GM18520 (cell line): ENCODE data around the gene RANBP3.
"Not testable (repeated sequence)": the region's sequence is repeated elsewhere in the genome, so short reads cannot be mapped to it uniquely, and the experiment has no call there.

Experiments used
- ATAC-seq: cut with Tn5 transposase; IDR thresholded peaks from one replicate; pipeline ENCODE4 v1.9.1; 2021; ENCODE audit not compliant: unreplicated experiment

The RANBP3 gene

DNA sequence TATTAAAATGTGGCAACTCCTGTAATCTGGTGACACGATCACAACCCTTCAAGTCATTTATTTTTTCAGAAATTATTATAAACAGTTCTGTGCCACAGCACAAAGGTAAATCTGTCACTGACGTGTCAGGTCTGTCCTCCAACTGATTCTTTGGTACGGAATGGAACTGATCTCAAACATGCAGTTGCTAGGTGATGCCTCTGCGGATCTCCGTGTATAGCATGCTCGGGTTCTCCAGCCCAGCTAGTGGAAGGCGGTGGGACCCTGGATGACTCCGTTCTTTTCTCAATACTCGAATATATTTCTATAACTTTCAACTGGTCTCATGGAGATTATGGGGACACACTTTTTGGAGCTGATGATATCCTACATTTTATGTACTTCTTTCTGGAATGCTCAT is 11.0 kb downstream of the RANBP3 start:
- no peak for ATAC-seq

DNA sequence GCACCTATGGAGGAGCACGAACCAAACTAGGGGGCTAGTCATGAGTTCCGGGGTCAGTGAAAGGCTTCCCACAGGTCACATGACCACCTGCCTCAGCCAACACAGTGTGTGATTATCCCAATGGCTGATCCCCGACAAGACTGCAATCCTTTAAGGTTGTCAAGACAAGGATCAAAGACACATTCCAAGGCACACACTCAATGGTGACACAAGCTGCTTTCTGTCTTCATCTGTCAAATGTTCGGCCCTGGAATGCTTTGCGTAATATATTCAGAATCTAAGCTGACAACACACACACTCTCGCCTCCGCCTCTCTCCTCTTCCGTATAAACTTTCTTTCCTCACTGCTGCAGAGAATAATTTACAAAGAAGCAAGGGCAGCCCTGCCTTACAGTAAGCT is 11.7 kb downstream of the RANBP3 start:
- ATAC-seq = no peak

DNA sequence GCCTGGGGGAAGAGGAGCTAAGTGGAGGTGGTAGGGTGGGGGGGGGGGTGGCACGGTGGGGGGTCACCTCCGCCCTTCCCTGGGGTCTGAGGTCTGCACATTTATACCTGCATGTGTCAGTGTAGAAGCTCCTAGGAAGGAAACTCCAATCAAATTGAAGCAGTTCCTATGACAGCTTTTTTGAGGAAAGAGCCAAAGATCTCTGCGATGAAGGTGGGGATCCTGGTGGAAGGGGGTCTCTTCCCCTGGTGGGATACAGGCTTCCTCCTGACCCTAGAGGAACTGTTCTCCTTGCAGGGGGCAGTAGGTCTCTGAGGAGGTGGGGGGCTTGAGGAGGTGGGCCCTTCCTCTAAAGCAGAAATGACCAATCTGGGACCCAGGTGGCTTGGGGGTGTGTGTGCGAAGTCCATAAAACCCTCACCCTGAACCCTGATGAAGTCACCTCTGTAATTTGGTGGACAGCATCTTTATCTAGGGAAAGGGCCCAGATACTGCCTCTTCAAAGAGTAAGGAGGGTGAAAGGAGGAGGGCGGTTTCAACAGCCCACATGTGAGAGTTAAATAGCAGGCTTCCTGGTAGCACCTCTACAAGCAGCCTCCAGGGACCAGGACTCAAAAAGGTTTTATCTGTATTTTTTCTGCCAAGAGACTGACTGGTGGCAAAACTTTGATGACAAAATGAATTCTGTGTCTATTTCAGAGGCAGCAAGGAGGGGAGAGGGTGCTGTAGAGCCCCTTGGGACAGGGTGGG is 12.9 kb downstream of the RANBP3 start:
- no peak for ATAC-seq

DNA sequence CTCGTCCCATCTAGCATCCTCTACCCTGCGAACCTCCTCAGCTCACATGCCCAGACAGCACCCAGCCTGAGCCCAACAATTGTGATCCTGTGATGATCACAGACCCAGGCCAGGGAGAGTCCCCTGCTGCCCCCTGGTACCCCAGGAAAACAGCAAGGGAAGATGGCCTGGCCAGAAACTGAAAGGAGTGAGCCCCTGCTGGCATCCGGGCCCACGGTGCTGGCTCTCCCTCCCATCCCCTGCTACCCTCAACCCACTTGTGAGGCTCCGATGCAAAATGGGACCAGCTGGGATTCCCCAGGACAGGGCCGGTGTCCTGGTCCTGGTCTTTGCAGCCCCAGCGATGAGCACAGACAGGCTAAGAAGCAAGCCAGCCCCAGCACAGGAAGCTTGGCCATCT is 14.1 kb downstream of the RANBP3 start:
- ATAC-seq = no peak

DNA sequence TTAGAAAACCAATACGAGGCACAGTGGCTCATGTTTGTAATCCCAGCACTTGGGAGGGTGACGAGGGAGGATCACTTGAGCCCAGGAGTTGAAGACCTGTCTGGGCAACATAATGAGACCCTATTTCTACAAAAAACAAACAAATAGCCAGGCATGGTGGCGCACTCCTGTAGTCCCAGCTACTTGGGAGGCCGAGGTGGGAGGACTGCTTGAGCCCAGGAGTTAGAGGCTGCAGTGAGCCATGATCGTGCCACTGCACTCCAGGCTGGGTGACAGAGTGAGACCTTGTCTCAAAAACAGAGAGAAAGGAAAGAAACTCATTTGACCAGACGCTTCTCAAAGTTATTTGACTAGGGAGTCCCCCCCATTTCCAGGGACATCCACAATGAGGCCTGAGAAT is 14.7 kb downstream of the RANBP3 start:
- not testable (repeated sequence) for ATAC-seq

DNA sequence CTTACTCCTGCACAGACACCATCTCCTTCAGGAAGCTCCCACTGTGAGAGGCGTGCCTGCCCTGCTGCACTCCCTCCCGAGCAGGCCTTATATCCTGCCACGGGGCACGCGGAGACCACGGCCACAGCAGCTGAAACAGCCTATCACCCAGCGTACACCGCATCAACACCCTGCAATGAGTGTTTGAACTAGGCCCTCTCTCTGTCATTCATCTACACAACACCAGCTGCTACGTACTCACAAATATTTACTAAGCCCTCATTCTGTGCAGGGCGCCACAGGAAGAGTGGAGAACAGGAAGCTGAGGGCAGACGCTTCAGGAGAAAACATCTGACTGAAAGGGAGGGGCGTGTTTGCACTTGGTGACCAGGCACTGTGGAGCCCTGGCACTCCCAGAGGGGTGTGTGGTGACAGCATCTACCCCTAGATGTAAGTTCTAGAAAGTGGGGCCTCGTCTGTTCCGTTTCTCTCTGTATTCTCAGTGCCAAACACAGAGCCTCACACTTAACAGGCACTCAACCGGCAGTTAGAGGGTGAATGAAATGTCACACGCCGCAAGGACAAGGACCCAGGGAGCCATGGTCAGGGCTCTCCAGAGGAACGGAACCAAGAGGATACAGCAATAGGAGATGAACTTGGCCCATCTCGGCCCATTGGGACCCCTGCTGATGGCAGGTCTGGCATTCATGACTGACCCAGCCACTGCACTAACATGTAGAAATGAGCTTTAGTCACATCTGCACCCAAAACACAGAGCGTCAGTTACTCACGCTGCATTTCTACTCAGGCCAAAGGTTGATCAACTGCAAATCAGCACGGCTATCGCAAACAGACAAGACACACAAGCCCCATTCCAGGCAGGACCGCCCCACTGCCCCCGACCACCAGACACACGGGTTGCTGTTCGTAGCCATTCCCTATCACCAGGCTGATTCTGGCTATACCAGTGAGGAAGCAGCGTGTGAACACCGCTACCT is 15.7 kb downstream of the RANBP3 start:
- no peak for ATAC-seq

DNA sequence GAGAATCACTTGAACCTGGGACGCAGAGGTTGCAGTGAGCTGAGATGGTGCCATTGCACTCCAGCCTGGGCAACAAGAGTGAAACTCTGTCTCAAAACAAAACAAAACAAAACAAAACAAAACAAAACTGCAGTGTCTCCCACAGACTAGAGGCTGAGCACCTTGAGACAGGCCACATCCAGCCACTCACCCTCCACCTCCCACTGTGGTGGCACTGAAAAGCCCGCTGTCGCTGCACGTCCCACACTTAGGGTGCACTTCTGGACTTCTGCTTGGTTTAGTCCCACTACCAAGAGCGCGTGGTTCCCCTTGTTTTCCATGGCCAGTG is 16.3 kb downstream of the RANBP3 start:
- ATAC-seq = not testable (repeated sequence)

DNA sequence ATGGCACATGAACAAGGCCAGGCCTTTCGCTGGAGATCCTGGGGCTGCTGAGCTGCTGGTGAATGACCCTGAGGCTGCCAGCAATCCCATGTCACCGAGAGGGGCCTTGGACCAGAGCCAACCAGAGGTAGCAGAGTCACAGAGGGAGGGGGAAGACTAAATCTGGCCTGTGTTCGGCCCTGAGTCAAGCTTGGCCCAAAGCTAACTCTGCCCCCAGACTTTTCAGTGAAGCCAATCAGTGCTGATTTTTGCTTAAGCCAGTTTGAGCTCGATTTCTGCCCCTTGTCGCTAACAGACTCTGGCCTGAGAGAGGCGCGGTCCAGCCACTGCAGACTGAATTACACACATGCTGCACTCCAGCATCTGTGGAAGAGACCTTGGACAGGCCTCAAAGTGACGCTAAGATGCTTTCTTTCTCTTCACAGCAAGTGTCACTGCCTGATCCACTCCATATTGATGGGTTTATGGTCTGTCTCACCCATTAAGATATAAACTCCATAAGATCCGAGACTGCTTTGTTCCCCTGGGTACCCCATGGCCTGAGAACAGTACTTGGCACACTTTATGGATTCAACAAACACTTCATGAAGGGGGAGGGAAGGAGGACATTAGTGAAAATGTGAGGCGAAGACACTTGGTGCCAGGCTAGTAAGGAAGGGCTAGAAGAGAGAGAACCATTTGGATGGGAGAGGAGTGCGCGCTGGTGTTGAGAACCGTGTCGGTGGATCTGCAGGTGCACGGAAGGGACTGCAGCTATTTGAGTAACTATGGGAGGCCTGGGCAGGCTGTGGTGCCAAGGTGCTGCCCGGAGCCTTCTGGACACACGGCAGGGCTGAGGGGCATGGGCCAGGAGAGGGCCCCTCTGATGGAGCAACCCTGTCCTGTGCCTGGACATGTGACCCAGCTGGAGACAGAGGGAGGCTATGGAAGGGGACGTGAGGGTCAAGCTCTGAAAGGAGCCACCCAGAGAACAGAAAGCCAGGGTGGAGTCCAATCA is 17.6 kb downstream of the RANBP3 start:
- ATAC-seq = no peak

DNA sequence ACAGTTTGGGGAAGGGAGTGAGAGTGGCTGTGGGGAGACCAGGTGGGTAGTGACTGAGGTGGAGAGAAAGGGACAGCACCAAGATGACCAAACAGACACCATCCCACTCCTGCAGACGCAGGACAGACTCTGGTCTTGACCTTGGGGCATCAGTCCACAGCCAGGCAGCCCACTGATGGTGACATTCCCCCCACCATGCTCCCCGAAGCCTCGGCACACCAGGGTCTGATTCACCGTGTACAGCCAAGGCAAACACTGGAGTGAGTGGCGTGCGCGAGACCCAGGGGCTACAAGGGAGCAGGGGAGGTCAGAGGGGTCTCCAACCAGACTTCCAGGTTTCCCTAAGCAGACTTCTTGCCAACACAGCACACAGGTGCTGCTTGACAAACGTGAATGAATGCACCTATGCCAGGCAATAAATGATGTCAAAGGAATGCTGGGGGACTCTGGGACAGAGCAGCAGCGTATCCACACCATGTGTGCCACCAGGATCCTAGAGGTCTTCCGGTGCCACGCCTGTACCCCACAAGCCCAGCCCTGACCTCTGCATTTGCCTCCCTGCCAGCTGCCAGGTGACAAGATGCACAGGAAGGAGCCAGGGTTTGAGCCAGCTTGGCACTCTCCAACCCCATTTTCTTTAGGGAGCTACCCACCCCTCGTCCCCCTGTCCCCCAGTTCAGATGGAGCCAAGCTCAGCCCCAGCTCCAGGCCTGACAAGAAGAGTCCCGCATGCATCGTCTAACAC is 18.5 kb downstream of the RANBP3 start:
- no peak for ATAC-seq

DNA sequence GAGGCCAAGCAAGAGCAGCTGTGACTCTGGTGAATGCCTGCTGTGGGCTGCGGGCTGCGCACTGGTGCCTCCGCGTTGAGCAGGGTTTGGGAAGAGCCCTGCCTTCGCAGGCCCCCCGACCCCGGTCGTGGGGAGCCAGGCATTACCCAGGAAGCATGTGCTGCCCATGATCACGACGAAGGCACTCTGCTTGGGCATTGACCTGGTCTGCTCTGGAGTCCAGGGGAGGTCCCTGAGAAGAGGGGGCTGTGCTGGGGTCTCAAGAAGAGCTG is 19.2 kb downstream of the RANBP3 start:
- ATAC-seq = no peak

DNA sequence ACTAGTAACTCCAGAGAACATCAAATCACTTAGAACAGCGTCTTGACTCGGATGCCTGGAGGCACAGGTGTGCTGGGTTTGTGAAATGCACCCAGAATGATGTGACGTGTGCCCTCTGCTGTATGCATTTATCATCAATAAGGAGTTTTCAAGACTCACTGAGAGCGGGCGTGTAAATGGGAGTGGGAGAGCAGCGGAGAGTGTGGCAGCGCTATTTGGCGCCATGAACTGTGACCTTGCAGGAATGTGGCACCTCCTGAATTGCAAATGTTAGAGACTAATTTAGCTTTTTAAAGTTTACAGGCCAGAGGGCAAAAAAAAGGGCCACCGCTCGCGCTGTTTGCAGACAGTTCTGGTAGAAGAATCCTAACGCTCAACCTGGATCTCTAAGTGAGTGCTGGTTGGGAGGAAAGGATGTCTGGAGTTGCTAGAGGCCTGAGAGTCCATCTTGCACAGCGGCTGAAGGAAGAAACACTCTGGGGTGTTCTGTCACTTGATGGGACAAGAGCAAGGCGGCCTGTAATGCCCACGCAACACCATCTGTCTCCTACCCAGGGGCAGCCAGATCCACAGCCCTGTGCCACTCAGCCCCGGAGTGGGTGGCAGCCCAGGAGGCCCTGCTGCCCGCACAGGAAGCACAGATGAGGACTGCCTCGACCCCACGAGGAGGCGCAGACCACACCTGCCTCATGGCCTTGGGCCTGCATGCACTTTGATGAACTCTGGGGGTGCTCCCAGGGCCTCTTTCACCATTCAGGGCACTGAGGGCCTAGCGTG is 19.7 kb downstream of the RANBP3 start:
- ATAC-seq = no peak

DNA sequence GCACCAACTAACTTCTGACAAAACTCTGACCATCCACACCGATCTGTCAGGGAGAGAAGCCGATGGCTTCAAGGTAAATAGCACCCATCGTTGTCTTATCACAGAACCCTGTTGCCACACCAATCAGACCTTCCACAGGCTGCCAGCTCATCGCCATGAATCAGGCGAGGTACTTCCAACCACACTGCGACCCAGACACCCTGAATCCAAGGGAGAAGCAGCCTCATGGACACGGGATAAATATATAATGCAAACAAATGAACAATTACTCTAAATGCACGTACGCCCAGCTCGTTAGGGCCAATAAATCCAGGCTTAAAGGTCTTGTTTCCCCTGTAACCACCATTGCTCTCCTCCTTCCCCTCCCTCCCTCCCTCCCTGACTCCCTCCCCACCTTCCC is 20.8 kb downstream of the RANBP3 start:
- ATAC-seq = no peak

DNA sequence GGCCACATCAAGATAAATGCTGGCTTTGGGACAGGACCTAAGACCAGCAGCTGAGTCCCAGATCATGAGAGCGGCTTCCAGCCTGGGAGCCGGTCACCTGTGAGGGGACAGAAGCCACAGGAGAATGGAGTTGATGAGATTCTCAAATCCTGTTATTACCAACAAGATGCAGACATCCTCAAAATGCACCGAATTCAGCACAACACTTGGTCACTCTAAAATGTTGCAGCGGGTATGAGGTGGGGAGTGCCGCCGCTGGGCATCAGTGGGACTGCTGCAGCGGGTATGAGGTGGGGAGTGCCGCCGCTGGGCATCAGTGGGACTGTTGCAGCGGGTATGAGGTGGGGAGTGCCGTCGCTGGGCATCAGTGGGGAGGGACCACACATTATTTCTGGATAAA is 21.2 kb downstream of the RANBP3 start:
- ATAC-seq = no peak

DNA sequence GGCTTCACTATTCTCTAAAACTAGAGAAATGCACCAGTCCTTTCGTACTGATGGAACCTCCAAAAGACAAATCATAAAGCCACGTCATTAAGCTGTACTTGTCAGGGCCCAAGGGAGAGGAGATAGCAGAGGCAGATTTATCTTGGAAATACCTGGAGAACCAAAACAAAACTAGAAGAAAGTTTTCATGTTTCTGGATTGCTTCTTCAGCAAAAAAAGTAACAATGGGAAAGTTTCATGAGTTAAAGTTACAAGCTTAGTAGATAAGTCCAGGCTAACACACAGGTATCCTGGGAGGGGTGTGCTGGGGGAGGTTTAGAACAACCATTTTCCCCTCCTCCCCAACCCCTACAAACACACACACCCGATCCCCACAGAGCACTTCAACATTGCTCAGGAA is 21.6 kb downstream of the RANBP3 start:
- ATAC-seq = no peak

DNA sequence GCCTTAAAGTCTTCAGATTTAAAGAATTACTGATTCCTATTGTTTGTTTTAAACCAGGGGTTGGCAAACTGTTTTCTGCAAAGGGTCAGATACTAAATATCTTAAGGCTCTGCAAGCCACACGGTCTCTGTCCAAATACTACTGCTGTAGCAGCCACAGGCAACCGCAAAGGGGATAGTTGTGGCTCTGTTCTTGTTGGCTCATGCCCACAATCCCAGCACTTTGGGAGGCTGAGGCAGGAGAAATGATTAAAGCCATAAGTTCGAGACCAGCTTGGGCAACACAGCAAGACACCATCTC is 22.4 kb downstream of the RANBP3 start:
- ATAC-seq = no peak

DNA sequence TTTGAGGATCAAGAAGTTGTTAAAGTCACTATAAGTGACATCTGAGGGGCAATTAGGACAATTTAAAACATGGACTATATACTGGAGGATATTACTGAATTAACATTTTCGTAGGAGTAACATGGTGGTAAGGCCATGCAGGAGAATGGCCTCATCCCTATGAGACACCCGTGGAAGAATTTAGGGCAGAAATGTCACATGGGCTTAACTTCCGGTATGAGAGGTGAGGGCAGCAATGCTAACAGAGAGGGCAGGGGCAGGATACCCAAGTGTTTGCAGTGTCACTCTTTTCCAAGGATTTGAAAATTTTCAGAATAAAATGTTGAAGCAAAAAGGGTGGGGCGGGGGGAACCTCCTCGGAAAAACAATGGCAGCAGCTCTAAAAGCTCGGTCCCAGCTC is 23.6 kb downstream of the RANBP3 start:
- ATAC-seq = no peak

DNA sequence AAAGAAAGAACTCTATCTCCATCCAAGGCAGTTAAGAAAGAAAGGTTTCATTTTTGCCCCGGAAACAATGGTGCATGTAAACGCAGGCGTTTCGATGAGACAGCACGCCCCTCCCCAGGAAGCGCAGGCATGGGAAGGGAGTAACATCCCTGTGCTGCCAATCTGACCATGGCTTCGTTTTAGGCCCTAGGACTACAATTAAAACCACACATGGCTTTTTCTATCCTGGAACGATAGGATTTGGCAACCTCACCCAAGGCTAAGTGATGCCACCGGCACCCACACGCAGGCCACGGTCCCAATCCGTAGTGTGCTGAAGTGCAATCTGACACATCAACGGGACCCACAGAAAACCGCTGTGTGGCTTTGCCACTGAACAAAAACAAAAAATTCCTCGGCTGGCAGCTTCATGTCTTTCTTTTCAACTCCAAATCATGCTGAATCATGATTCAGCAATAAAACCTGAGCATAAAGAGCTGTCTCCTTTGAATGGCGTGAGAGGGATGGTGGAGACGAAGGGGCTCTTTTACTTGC is 24.2 kb downstream of the RANBP3 start:
- ATAC-seq = no peak

DNA sequence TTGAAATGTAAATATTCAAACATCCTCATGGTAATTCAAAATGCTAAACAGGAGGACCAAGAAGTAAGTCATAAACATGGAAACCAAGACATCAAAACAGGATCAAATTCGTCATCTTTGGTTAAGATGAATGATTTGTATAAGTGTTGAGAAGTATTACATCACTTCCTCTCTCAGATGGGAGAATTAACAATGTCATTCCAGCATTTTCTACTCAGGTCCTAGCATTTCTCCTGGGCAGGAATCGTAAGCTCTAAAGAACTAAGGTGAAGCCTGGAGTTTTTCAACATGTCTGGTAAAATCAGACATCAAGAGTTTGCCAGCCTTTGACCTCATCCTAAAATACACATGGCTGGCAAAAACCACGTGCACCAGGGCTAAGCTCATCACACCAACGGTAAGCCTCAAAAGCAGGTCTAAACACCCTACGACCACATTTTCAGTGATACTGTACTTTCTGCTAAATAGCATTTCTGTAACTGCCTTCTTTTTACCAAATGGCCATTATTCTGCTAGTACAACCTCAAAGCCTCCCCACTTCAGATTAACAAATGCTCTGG is 24.8 kb downstream of the RANBP3 start:
- no peak for ATAC-seq

DNA sequence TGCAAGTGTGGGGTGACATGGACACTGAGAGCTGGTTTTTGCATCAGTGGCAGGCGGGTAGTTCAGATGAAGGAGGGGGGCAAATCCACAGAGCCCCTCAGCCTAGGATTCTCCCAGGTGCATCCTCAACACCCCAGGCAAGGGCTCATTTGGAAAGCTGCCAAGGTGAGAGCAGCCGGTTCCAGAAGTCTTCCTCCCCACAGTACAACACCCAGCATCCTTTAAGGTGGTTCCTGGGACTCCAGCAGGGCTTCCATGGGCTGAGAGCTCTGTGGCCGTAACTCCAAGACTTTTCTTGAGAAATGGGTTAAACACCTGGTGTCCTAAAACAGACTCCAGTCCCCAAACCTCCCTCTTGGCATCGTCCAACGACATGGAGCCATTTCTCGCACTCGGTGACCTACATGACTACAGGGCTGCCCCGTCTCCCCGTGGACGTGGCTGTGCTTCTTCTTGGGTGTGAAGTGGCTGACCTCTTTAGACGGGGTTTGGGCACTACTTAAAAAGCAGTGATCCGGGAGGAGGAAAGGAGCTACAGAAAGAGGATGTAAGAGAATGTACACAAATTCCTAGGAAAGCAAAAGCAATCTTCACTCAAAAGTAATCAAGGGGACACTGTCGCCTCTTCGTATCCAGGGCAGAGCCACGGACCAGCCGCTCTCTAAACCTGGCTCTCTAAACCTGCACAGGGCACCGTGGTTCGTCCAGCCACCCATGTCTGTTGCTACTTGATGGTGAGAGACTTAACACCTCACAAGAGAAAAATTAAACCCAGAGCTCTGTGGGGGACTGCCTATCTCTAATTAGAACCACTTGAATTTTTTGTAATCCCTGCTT is 25.5 kb downstream of the RANBP3 start:
- no peak for ATAC-seq
